Right forelimb (tissue), 1 donor: ENCODE results near the gene TXNDC11.

Experiments used
- DNase-seq: peaks from one replicate; pipeline ENCODE4 v3.0.0-alpha.2; 2018

The TXNDC11 gene

GRCh38 chr16:11687601-11688519 lies 54.8 kb downstream of the TXNDC11 start:
- no peak for DNase-seq

GRCh38 chr16:11686713-11687380 lies 55.8 kb downstream of the TXNDC11 start:
- no peak for DNase-seq

- DNase-seq = no peak
These were observed 56.6 kb downstream of the TXNDC11 start for GRCh38 chr16:11685844-11686618.

- DNase-seq = no peak
These were observed 58.2 kb downstream of the TXNDC11 start for GRCh38 chr16:11684231-11685025.

- no peak for DNase-seq
These were observed 59.5 kb downstream of the TXNDC11 start for GRCh38 chr16:11683145-11683544.

- no peak for DNase-seq
These were observed 60.0 kb downstream of the TXNDC11 start for GRCh38 chr16:11682655-11683096.

- no peak for DNase-seq
These were observed 60.5 kb downstream of the TXNDC11 start for GRCh38 chr16:11681976-11682654.

- peak; percentile 28 for DNase-seq
These were observed 61.1 kb downstream of the TXNDC11 start for GRCh38 chr16:11681556-11681955.

- no peak for DNase-seq
These were observed 62.4 kb downstream of the TXNDC11 start for GRCh38 chr16:11679941-11680911.

- DNase-seq = peak; percentile 42
These were observed 63.4 kb downstream of the TXNDC11 start for GRCh38 chr16:11679250-11679649.

GRCh38 chr16:11677959-11678881 lies 64.4 kb downstream of the TXNDC11 start:
- no peak for DNase-seq

- no peak for DNase-seq
These were observed 65.2 kb downstream of the TXNDC11 start for GRCh38 chr16:11677451-11677951.

- no peak for DNase-seq
These were observed 65.9 kb downstream of the TXNDC11 start for GRCh38 chr16:11676799-11677198.

- no peak for DNase-seq
These were observed 66.8 kb downstream of the TXNDC11 start for GRCh38 chr16:11675561-11676511.

GRCh38 chr16:11674818-11675560 lies 67.7 kb downstream of the TXNDC11 start:
- no peak for DNase-seq

- DNase-seq = no peak
These were observed 68.4 kb downstream of the TXNDC11 start for GRCh38 chr16:11674001-11674817.
